ENCODE results near the gene ZNF514. TPM values are rescaled to one million over a fixed set of nuclear protein-coding genes. Genes with fewer than 3 reads are reported as not detected.
A peak's percentile ranks its signal among the peaks of the same experiment; 100 is the strongest.

Gene ZNF514
- total and polyA plus RNA-seq, 4 donors = 5.0 to 38.4 (median 12.9) TPM

DNA sequence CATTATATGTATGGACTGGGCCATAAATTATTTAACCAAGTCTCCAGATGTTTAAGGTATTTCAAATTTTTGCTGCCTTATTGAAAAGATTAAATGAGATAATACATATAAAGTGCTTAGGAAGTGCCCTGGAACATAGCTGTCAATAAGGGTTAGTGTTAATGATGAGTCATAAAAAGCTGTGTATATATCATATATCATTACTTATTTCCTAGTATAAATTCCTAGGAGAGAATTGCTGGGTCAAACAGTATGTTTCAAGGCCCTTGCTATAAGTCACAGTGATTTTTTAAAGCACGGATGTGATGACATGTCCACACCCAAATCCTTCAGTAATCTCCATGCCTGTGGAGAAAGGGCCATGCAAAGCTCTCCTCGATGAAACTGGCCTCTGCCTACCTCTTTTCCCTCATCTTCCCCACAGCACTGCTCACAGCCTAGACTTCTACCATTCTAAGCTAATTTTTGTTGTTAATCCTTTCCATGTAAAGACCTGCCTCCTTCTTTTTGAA is 14.4 kb upstream of the ZNF514 start:
- H3K9ac ChIP-seq (ENCODE audit: insufficient read depth in 1 of 2, low read length in 2 of 2) = no peak overlapping the region
- ATAC-seq (ENCODE audit: insufficient read depth, low FRiP score) (no peak), DNase-seq (no peak)
- peaks cover 0 to 10% (median 2%) of the 10 kb centered on the region in 4 donors for H3K36me3 ChIP-seq (ENCODE audit: control insufficient read depth in 4 of 4, insufficient read depth in 4 of 4, low read length in 4 of 4)
- H3K9me3 ChIP-seq (ENCODE audit: control insufficient read depth in 4 of 4, insufficient read depth in 3 of 4, low read length in 3 of 4) = peaks cover 0 to 11% (median 0%) of the 10 kb centered on the region in 4 donors
- TF ChIP-seq, protein P1, sequence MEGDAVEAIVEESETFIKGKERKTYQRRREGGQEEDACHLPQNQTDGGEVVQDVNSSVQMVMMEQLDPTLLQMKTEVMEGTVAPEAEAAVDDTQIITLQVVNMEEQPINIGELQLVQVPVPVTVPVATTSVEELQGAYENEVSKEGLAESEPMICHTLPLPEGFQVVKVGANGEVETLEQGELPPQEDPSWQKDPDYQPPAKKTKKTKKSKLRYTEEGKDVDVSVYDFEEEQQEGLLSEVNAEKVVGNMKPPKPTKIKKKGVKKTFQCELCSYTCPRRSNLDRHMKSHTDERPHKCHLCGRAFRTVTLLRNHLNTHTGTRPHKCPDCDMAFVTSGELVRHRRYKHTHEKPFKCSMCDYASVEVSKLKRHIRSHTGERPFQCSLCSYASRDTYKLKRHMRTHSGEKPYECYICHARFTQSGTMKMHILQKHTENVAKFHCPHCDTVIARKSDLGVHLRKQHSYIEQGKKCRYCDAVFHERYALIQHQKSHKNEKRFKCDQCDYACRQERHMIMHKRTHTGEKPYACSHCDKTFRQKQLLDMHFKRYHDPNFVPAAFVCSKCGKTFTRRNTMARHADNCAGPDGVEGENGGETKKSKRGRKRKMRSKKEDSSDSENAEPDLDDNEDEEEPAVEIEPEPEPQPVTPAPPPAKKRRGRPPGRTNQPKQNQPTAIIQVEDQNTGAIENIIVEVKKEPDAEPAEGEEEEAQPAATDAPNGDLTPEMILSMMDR (IDR thresholded peaks at IDR 0.05; ENCODE audit: control extremely low read depth, extremely low read depth) = no peak
- WGBS, 2 donors = 89 to 92% methylated on average over 2 of the region's 2 CpGs
- H3K4me3 ChIP-seq = no peak overlapping the region
- H3K27me3 ChIP-seq (ENCODE audit: control insufficient read depth in 3 of 3, insufficient read depth in 3 of 3, low read length in 2 of 3) = no peaks in the 10 kb centered on the region
- no peak overlapping the region for H3K27ac ChIP-seq (ENCODE audit: low read depth in 1 of 2, low read length in 1 of 2)
- H3K4me1 ChIP-seq (ENCODE audit: control insufficient read depth in 5 of 5, insufficient read depth in 5 of 5, low read length in 5 of 5) = peaks cover 0 to 1% (median 0%) of the 10 kb centered on the region in 5 donors

DNA sequence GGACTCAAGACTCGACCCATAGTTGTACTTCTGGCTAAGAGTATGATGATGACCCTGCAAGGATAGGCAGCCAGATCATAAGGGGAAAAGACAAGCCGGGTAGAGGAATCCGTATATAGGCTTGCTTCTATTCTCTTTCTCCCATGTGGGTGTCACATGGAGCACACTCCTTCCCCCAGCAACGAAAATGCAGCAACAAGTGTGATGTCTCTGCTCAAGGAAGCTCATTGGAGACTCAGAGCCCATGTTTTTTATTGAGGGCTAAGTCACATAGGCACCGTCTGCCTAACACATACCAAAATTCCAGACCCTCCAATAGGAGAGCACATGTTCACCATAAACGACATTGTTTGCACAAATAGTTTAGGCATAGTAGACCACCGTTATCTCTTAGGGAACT is 12.3 kb upstream of the ZNF514 start:
- Histone ChIP-seq H3K9me3 (ENCODE audit: control insufficient read depth in 4 of 4, insufficient read depth in 3 of 4, low read length in 3 of 4) (peaks cover 0 to 4% (median 0%) of the 10 kb centered on the region in 4 donors), H3K4me1 (ENCODE audit: control insufficient read depth in 5 of 5, insufficient read depth in 5 of 5, low read length in 5 of 5) (peaks cover 0 to 1% (median under 1%) of the 10 kb centered on the region in 5 donors), H3K27ac (ENCODE audit: low read depth in 1 of 2, low read length in 1 of 2) (no peak overlapping the region), H3K9ac (ENCODE audit: insufficient read depth in 1 of 2, low read length in 2 of 2) (no peak overlapping the region), H3K4me3 (no peak overlapping the region), H3K36me3 (ENCODE audit: control insufficient read depth in 4 of 4, insufficient read depth in 4 of 4, low read length in 4 of 4) (no peaks in the 10 kb centered on the region), H3K27me3 (ENCODE audit: control insufficient read depth in 3 of 3, insufficient read depth in 3 of 3, low read length in 2 of 3) (no peaks in the 10 kb centered on the region)
- DNase-seq (no peak), ATAC-seq (ENCODE audit: insufficient read depth, low FRiP score) (no peak)
- TF ChIP-seq, protein P1 (IDR thresholded peaks at IDR 0.05; ENCODE audit: control extremely low read depth, extremely low read depth) = no peak
- 83% methylated on average over 7 of the region's 7 CpGs for WGBS, 2 donors

DNA sequence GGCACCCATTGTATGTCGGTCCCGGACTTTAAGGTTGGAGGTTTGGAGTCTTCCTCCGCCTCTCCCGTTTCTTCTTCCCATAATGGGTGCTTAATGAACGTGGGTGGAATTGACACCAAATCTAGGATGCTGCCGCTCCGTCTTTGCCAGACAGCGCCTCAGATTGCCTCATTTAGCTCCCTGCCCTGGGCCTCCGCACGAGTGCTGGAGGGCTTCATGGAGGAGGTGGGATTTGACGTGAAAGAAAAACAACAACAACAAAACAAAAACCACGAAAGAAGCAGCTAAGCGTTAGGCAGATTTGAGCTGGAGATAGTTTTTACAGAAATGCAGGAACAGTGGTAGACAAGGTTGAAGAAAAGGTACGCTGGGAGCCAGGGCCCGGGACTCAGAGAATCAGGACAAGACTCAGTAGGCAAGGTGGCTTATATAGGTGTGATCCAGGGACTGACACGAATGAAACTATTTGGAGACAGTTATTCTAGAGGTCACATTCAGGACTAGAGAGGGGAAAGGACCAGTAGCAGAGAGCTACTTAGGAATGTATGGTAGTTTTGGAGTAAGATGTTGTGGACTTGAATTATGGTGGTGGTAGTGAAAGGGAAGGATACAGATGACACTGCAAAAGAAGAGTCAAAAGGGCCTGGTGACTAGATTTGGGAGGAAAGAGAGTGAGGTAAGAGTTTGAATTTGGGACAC is 6.6 kb upstream of the ZNF514 start:
- WGBS, 2 donors = 8 to 13% methylated on average over 16 of the region's 16 CpGs
- DNase-seq (no peak), ATAC-seq (ENCODE audit: insufficient read depth, low FRiP score) (no peak)
- peaks cover 0 to 4% (median 0%) of the 10 kb centered on the region in 4 donors for H3K36me3 ChIP-seq (ENCODE audit: control insufficient read depth in 4 of 4, insufficient read depth in 4 of 4, low read length in 4 of 4)
- H3K9ac ChIP-seq (ENCODE audit: insufficient read depth in 1 of 2, low read length in 2 of 2) = peak overlapping the region; percentile 72 to 87
- H3K4me1 ChIP-seq (ENCODE audit: control insufficient read depth in 5 of 5, insufficient read depth in 5 of 5, low read length in 5 of 5) = peaks cover 0 to 19% (median 10%) of the 10 kb centered on the region in 5 donors
- H3K27ac ChIP-seq (ENCODE audit: low read depth in 1 of 2, low read length in 1 of 2) = peak overlapping the region; percentile 50 to 78
- TF ChIP-seq, protein P1 (IDR thresholded peaks at IDR 0.05; ENCODE audit: control extremely low read depth, extremely low read depth) = no peak
- H3K9me3 ChIP-seq (ENCODE audit: control insufficient read depth in 4 of 4, insufficient read depth in 3 of 4, low read length in 3 of 4) = no peaks in the 10 kb centered on the region
- peak overlapping the region; percentile 85 for H3K4me3 ChIP-seq
- H3K27me3 ChIP-seq (ENCODE audit: control insufficient read depth in 3 of 3, insufficient read depth in 3 of 3, low read length in 2 of 3) = no peaks in the 10 kb centered on the region

Measured in lung (tissue), 12 donors.